ENCODE measurements around the gene SLC38A1. TPM values are rescaled to one million over a fixed set of nuclear protein-coding genes. Genes with fewer than 3 reads are reported as not detected.
"Not testable (repeated sequence)": the region's sequence is repeated elsewhere in the genome, so short reads cannot be mapped to it uniquely, and the experiment has no call there.

The SLC38A1 gene
- total and polyA plus RNA-seq, 4 donors, result 4.2 to 66.2 (median 17.7) TPM

DNA sequence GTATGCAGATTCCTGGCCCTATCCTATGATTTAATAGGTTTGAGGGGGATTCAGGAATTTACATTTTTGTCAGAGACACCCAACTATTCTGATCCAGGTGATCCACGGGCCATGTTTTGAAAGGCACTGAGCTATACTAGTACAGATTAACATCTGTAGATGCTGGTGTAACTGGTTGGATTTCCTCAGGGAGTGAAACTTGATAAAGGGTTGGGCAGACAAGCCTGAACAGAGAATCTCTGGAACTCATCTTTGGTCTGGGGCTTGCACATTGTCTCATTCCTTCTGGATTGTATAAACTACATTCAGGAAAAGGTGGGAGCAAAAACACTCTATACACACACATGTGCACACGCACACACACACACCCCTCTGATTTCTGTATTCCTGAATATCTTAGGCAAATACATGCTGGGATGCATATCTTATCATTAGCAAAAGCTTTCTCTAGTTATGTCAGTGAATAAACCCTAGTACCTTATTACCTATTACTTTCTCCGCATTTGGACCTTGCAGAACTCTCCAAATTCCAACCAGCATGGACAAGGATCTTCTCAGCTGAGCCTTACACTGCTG is 104.6 kb downstream of the SLC38A1 start:
- Histone ChIP-seq H3K36me3 (ENCODE audit: control insufficient read depth in 1 of 2, insufficient read depth in 2 of 2, low read length in 1 of 2) (no peaks in the 10 kb centered on the region), H3K9me3 (ENCODE audit: control insufficient read depth, low read length) (no peaks in the 10 kb centered on the region), H3K27ac (ENCODE audit: low read depth in 1 of 2, low read length in 2 of 2) (no peak overlapping the region), H3K4me1 (ENCODE audit: control insufficient read depth in 1 of 2, insufficient read depth in 2 of 2, low read length in 2 of 2) (peaks cover 0 to 5% of the 10 kb centered on the region in 2 donors), H3K4me3 (ENCODE audit: low read length in 2 of 2) (no peak overlapping the region), H3K27me3 (ENCODE audit: control insufficient read depth in 1 of 2, insufficient read depth in 2 of 2, low read length in 1 of 2) (no peaks in the 10 kb centered on the region)
- intact Hi-C loops (cut with DNase I), result loop anchor here in 1 of 2 donors (5.0 kb wide), 1 partner anchor 103 kb away; the partner anchor contains the start of gene SLC38A1
- WGBS, 2 donors, result 59 to 86% methylated on average over 3 of the region's 3 CpGs
- no peak for DNase-seq
- ATAC-seq (ENCODE audit: low FRiP score), result no peak

DNA sequence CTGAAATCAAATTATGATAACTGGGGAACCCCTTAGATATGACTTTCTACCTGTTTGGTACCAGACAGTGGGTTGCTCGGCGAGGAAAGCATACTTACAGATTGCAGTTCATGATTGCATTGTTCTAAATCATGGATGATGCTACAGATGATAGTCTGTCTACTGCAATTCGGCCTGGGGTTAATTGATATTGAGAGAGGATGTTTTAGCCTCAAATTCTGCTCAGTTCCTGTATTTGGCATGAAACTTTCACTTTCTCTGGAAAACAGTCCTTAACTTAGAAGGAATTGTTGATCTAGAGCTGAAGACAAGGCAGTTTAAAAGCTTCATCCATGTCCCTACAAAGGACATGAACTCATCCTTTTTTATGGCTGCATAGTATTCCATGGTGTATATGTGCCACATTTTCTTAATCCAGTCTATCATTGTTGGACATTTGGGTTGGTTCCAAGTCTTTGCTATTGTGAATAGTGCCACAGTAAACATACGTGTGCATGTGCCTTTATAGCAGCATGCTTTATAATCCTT is 106.2 kb downstream of the SLC38A1 start:
- not testable (repeated sequence) for DNase-seq; H3K4me1 ChIP-seq (ENCODE audit: control insufficient read depth in 1 of 2, insufficient read depth in 2 of 2, low read length in 2 of 2); H3K27me3 ChIP-seq (ENCODE audit: control insufficient read depth in 1 of 2, insufficient read depth in 2 of 2, low read length in 1 of 2); H3K36me3 ChIP-seq (ENCODE audit: control insufficient read depth in 1 of 2, insufficient read depth in 2 of 2, low read length in 1 of 2); H3K27ac ChIP-seq (ENCODE audit: low read depth in 1 of 2, low read length in 2 of 2); H3K4me3 ChIP-seq (ENCODE audit: low read length in 2 of 2); ATAC-seq (ENCODE audit: low FRiP score); H3K9me3 ChIP-seq (ENCODE audit: control insufficient read depth, low read length)
- intact Hi-C loops (cut with DNase I), result loop anchor here in 1 of 2 donors (5.0 kb wide), 1 partner anchor 105 kb away; the partner anchor contains the start of gene SLC38A1
- WGBS, 2 donors, result 95 to 96% methylated on average over 3 to 4 of the region's 4 CpGs

DNA sequence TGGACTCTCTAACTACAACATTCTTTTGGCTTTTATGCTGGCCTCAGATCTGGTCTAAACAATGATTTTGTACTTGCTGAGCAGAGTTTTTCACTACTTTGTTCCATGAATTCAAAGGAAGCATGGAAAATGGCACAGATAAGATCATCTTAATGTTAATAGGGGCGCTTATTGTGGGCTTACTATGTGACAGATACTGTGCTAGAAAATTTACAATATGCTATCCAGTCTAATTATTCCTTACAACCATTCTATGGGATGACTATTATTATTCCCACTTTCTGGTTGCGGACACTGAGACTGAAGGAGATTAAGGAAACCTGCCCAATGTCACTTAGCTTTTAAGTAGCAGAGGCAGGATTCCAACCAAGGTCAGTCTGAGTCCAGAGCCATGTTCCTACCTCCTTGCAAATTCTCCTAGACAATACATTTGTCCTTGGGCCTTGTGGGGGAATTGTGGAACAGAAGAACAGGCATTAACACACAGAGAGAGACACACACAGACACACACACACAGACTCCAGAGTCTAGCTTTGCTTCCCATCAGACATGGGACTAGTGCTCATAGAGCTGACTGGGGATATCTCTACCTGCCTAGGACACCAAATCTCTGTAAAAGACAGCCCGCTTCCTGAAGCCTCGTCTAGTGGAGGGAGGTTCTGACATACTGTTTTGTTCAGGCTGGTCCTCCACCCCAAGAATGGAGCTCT is 107.7 kb downstream of the SLC38A1 start:
- H3K9me3 ChIP-seq (ENCODE audit: control insufficient read depth, low read length), result no peaks in the 10 kb centered on the region
- 73 to 75% methylated on average over 4 of the region's 4 CpGs for WGBS, 2 donors
- DNase-seq (no peak), ATAC-seq (ENCODE audit: low FRiP score) (no peak)
- peak overlapping the region in 1 of 2 donors; percentile 46 for H3K27ac ChIP-seq (ENCODE audit: low read depth in 1 of 2, low read length in 2 of 2)
- intact Hi-C loops (cut with DNase I), result loop anchor here in 1 of 2 donors (5.0 kb wide), 1 partner anchor 106 kb away; the partner anchor contains the start of gene SLC38A1
- no peak overlapping the region for H3K4me3 ChIP-seq (ENCODE audit: low read length in 2 of 2)
- H3K4me1 ChIP-seq (ENCODE audit: control insufficient read depth in 1 of 2, insufficient read depth in 2 of 2, low read length in 2 of 2), result peaks cover 3 to 5% of the 10 kb centered on the region in 2 donors
- H3K36me3 ChIP-seq (ENCODE audit: control insufficient read depth in 1 of 2, insufficient read depth in 2 of 2, low read length in 1 of 2), result no peaks in the 10 kb centered on the region
- no peaks in the 10 kb centered on the region for H3K27me3 ChIP-seq (ENCODE audit: control insufficient read depth in 1 of 2, insufficient read depth in 2 of 2, low read length in 1 of 2)

DNA sequence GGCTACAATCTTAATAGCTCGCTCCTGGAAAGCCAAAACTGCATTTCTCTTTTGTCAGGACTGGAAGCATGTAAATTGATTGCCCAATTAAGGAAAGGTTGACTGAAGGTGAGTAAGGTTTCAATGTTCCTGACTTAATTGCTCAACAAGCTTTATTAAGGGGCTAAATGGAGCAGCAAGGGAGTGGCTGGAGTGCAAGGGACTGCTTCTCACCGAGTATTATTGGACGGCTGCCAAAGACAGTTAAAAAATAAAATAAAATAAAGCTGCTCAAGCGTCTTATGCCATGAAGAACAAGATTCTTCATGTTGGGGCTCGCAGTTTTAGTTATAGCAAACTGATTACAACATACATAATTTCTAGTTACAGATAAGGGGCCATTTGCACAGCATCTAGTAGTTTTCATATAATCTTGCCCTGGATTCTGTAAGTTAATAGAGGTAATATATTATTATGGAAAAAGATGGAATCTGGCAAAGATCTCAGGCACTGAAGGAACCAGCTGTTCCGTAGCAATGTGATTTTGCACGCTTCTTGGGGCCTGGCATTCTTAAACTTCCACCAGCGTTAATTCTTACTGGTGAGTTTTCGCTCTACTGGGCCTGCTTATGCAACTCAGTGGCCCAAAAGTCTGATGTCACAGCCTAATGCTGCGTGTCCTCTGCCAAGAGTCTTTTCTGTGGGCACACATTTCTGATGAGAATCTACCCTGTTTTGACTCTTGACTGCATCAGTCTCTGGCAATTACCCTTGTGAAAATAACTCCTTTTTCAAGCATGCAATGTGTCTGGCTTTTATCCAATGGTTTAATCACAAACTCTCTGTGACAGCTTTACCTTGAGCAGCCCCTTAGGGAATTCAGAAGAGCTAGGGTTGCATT is 108.5 kb downstream of the SLC38A1 start:
- no peaks in the 10 kb centered on the region for H3K36me3 ChIP-seq (ENCODE audit: control insufficient read depth in 1 of 2, insufficient read depth in 2 of 2, low read length in 1 of 2)
- H3K27ac ChIP-seq (ENCODE audit: low read depth in 1 of 2, low read length in 2 of 2), result peak overlapping the region in 1 of 2 donors; percentile 25
- DNase-seq (peak in 1 of 2 donors; percentile 56), ATAC-seq (ENCODE audit: low FRiP score) (peak; percentile 79)
- H3K4me1 ChIP-seq (ENCODE audit: control insufficient read depth in 1 of 2, insufficient read depth in 2 of 2, low read length in 2 of 2), result peaks cover 3 to 5% of the 10 kb centered on the region in 2 donors
- no peak overlapping the region for H3K4me3 ChIP-seq (ENCODE audit: low read length in 2 of 2)
- H3K27me3 ChIP-seq (ENCODE audit: control insufficient read depth in 1 of 2, insufficient read depth in 2 of 2, low read length in 1 of 2), result no peaks in the 10 kb centered on the region
- WGBS, 2 donors, result 7 to 12% methylated on average over 10 of the region's 10 CpGs
- intact Hi-C loops (cut with DNase I), result loop anchor here in 1 of 2 donors (5.0 kb wide), 1 partner anchor 107 kb away; the partner anchor contains the start of gene SLC38A1
- no peaks in the 10 kb centered on the region for H3K9me3 ChIP-seq (ENCODE audit: control insufficient read depth, low read length)

DNA sequence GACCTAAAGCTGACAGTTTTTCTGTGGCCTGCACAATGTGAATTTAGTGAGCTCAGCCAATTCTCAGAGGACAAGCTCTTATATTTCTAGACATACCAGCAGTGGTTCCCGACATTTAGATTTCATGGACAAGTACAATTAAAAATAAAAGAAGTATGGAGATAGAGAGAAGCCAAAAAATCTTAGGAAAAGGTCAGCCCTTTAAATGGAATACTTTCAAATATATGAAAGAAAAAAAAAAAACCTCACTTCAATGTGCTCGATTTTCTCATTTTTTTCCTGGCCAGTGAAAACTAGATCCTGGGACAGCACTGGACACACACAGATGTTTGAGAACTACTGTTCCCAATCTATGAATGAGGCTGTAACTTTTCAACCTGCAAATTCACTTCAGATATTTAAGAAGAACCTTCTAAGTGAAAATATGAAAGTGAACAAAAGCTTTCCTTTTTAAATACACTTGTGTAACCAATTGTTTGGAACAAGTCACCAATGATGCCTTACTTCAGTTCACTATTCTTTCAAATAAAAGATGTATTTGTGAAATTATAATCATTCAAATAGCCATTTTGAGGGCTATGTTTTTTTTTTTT is 109.4 kb downstream of the SLC38A1 start:
- Histone ChIP-seq H3K27me3 (ENCODE audit: control insufficient read depth in 1 of 2, insufficient read depth in 2 of 2, low read length in 1 of 2) (no peaks in the 10 kb centered on the region), H3K36me3 (ENCODE audit: control insufficient read depth in 1 of 2, insufficient read depth in 2 of 2, low read length in 1 of 2) (no peaks in the 10 kb centered on the region), H3K27ac (ENCODE audit: low read depth in 1 of 2, low read length in 2 of 2) (no peak overlapping the region), H3K9me3 (ENCODE audit: control insufficient read depth, low read length) (no peaks in the 10 kb centered on the region), H3K4me3 (ENCODE audit: low read length in 2 of 2) (no peak overlapping the region), H3K4me1 (ENCODE audit: control insufficient read depth in 1 of 2, insufficient read depth in 2 of 2, low read length in 2 of 2) (peaks cover 3 to 5% of the 10 kb centered on the region in 2 donors)
- ATAC-seq (ENCODE audit: low FRiP score) (no peak), DNase-seq (no peak)
- intact Hi-C loops (cut with DNase I), result loop anchor here (10.0 kb wide), 2 partner anchors 205 to 505 kb away; no protein-coding TSS in a partner anchor
- WGBS, 2 donors, result 12 to 26% methylated on average over 2 of the region's 2 CpGs

DNA sequence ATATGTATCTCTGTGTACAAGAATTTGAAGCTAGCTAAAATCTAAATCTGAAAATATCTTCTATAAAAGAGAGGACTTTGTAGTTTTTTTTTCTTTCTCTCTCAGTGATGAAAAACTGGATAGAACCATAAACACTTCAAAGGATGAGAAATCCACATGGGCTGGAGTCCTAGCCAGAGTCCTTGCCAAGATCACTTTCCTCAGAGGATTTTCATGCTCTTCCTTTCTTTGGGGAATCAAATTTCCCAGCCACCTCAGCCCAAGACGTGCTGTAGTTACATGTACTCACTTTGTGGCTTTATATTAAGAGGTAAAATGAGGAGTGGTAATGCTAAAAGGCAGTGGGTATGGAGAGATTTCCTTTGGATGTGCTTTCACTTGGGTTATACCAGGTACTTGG is 110.3 kb downstream of the SLC38A1 start:
- ATAC-seq (ENCODE audit: low FRiP score), result no peak
- Histone ChIP-seq H3K27me3 (ENCODE audit: control insufficient read depth in 1 of 2, insufficient read depth in 2 of 2, low read length in 1 of 2) (no peaks in the 10 kb centered on the region), H3K4me3 (ENCODE audit: low read length in 2 of 2) (no peak overlapping the region), H3K36me3 (ENCODE audit: control insufficient read depth in 1 of 2, insufficient read depth in 2 of 2, low read length in 1 of 2) (no peaks in the 10 kb centered on the region), H3K9me3 (ENCODE audit: control insufficient read depth, low read length) (no peaks in the 10 kb centered on the region), H3K27ac (ENCODE audit: low read depth in 1 of 2, low read length in 2 of 2) (no peak overlapping the region), H3K4me1 (ENCODE audit: control insufficient read depth in 1 of 2, insufficient read depth in 2 of 2, low read length in 2 of 2) (peaks cover 3 to 5% of the 10 kb centered on the region in 2 donors)
- intact Hi-C loops (cut with DNase I), result loop anchor here (10.0 kb wide), 2 partner anchors 206 to 506 kb away; no protein-coding TSS in a partner anchor
- no peak for DNase-seq
- WGBS, 2 donors, result 32 to 37% methylated on average over 1 of the region's 1 CpG

DNA sequence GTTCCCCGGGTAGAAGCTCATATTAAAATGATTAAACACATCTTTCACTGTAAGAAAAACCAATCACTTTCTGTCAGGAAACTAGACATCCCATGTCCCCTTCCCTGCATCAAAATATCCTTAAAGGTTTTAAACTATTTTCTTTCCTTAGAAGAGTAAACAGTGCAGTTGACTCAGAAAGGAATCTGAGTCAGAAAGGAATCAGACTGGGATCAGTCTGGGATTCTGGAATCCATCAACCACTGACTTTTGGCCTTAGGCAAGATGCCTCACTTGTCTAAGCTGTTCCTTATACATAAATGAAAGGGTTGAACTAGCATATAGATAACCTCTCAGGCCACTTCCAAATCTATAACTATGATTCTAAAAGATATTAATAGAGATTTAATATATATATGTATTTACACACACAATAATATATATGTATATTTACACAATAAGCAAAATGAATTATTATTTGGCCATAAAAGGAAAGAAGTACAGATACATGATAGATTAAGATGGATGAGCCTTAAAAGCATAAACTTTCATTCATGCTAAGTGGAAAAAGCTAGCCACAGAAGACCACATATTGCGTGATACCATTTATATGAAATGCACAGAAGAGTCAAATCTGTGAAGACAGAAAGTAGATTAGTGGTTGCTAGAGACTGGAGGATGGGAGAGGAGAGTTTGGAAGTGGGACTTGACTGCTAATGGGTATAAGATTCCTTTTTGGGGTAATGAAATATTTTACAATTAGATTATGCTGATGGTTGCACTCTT is 114.4 kb downstream of the SLC38A1 start:
- no peak for DNase-seq
- no peak overlapping the region for H3K27ac ChIP-seq (ENCODE audit: low read depth in 1 of 2, low read length in 2 of 2)
- no peaks in the 10 kb centered on the region for H3K9me3 ChIP-seq (ENCODE audit: control insufficient read depth, low read length)
- H3K27me3 ChIP-seq (ENCODE audit: control insufficient read depth in 1 of 2, insufficient read depth in 2 of 2, low read length in 1 of 2), result no peaks in the 10 kb centered on the region
- peaks cover 0 to 3% of the 10 kb centered on the region in 2 donors for H3K4me1 ChIP-seq (ENCODE audit: control insufficient read depth in 1 of 2, insufficient read depth in 2 of 2, low read length in 2 of 2)
- H3K4me3 ChIP-seq (ENCODE audit: low read length in 2 of 2), result no peak overlapping the region
- no peak for ATAC-seq (ENCODE audit: low FRiP score)
- no peaks in the 10 kb centered on the region for H3K36me3 ChIP-seq (ENCODE audit: control insufficient read depth in 1 of 2, insufficient read depth in 2 of 2, low read length in 1 of 2)
- WGBS, 2 donors, result 51 to 52% methylated on average over 2 of the region's 2 CpGs
- intact Hi-C loops (cut with DNase I), result loop anchor here (10.0 kb wide), 2 partner anchors 210 to 510 kb away; no protein-coding TSS in a partner anchor
